Right lobe of liver (tissue), 4 donors: ENCODE measurements around the gene CDC42EP4.

Experiments
- POLR2A ChIP-seq: fragments of 450-650 bp; IDR thresholded peaks from one replicate; pipeline ENCODE4 v1.6.1; 2017; ENCODE audit warnings: antibody characterized with exemption, mild to moderate bottlenecking
- TF ChIP-seq, protein P1 (sequence below), 4 donors: fragments of 200-600 bp in 3 of 4; fragments of 450-650 bp in 1 of 4; IDR thresholded peaks; one replicate each; pipeline versions ENCODE4 v1.5.1 to v1.8.0; 2016 to 2022; ENCODE audit warnings: antibody characterized with exemption in 4 of 4, mild to moderate bottlenecking in 2 of 4
- donor health status: DM: no; HTN: no; CAD: no.
- donor health status: DM: no; HTN: no; CAD: no.
- donor health status: DM: no; HTN: yes; CAD: no.

DNA sequence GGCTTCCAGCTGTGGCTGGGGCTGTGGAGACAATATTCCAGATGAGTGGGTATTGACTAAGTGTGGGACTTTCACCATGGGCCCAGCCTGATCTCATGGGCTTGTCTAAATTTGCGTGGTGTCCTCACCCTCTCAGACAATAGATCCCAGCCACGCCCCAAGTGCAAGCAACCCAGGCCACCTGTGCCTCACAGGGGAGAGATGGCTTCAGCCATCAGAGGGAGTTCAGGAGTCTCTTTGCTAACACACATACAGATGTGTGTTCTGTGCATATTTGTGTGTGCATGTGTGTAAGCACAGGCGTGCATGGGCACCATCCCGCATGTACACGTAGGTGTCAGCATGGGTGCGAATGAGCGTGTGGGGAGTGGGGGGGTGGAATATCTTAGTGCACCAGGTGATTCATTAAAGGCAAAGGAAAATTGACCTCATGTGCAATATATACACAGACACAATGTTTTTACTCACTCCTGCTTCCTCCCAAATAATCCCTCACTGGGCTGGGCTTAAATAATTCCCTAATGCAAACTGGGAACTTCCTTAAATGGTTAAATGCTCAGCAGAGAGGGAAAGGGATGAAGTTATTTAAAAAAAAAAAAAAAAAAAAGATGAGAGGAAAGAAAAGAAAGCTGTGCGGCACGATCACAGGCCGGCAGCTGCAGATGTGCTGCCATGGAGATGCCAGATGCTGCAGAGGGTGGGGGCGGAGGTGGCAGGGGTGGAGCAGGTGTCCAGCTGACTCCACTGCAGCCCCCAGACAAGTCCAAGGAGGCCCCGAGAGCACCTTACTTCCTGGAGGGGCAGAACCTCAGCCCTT is 24.0 kb upstream of the CDC42EP4 start:
- TF ChIP-seq, protein P1, sequence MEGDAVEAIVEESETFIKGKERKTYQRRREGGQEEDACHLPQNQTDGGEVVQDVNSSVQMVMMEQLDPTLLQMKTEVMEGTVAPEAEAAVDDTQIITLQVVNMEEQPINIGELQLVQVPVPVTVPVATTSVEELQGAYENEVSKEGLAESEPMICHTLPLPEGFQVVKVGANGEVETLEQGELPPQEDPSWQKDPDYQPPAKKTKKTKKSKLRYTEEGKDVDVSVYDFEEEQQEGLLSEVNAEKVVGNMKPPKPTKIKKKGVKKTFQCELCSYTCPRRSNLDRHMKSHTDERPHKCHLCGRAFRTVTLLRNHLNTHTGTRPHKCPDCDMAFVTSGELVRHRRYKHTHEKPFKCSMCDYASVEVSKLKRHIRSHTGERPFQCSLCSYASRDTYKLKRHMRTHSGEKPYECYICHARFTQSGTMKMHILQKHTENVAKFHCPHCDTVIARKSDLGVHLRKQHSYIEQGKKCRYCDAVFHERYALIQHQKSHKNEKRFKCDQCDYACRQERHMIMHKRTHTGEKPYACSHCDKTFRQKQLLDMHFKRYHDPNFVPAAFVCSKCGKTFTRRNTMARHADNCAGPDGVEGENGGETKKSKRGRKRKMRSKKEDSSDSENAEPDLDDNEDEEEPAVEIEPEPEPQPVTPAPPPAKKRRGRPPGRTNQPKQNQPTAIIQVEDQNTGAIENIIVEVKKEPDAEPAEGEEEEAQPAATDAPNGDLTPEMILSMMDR (IDR thresholded peaks at IDR 0.05) = no peak
- TF ChIP-seq POLR2A = no peak
